GM21825 (cell line): ENCODE data around the gene TENM4.

ENCODE experiments used
- ATAC-seq: cut with Tn5 transposase; IDR thresholded peaks from one replicate; pipeline ENCODE4 v1.9.1; 2021; ENCODE audit warnings: mild to moderate bottlenecking, moderate library complexity; ENCODE audit not compliant: unreplicated experiment

TENM4 gene

GRCh38 chr11:78954261-78954660 lies 486.6 kb downstream of the TENM4 start:
- ATAC-seq = no peak

- no peak for ATAC-seq
Measured at GRCh38 chr11:78952890-78953289, 487.9 kb downstream of the TENM4 start.

- ATAC-seq = no peak
Measured at GRCh38 chr11:78952175-78952574, 488.7 kb downstream of the TENM4 start.

GRCh38 chr11:78949976-78950690 lies 490.7 kb downstream of the TENM4 start:
- no peak for ATAC-seq

- no peak for ATAC-seq
Measured at GRCh38 chr11:78946945-78947902, 493.6 kb downstream of the TENM4 start.

GRCh38 chr11:78943841-78944240 lies 497.0 kb downstream of the TENM4 start:
- ATAC-seq = no peak

- ATAC-seq = no peak
Measured at GRCh38 chr11:78943154-78943553, 497.7 kb downstream of the TENM4 start.

GRCh38 chr11:78941226-78941851 lies 499.5 kb downstream of the TENM4 start:
- ATAC-seq = no peak

GRCh38 chr11:78940500-78941225 lies 500.2 kb downstream of the TENM4 start:
- no peak for ATAC-seq

GRCh38 chr11:78938971-78939370 lies 501.9 kb downstream of the TENM4 start:
- no peak for ATAC-seq

GRCh38 chr11:78938036-78938435 lies 502.8 kb downstream of the TENM4 start:
- ATAC-seq = no peak

- ATAC-seq = no peak
Measured at GRCh38 chr11:78935398-78936068, 505.3 kb downstream of the TENM4 start.

GRCh38 chr11:78933350-78933749 lies 507.5 kb downstream of the TENM4 start:
- ATAC-seq = no peak

GRCh38 chr11:78932757-78933156 lies 508.1 kb downstream of the TENM4 start:
- no peak for ATAC-seq

- no peak for ATAC-seq
Measured at GRCh38 chr11:78931891-78932290, 508.9 kb downstream of the TENM4 start.

- ATAC-seq = no peak
Measured at GRCh38 chr11:78930810-78931523, 509.9 kb downstream of the TENM4 start.

GRCh38 chr11:78929906-78930220 lies 511.0 kb downstream of the TENM4 start:
- no peak for ATAC-seq

- no peak for ATAC-seq
Measured at GRCh38 chr11:78929207-78929905, 511.5 kb downstream of the TENM4 start.

GRCh38 chr11:78927511-78927910 lies 513.3 kb downstream of the TENM4 start:
- ATAC-seq = no peak
